SK-N-SH treated with all-trans-retinoic acid at 6 μM for 48 hours (cell line): ENCODE results near the gene ADAMTS15.

Source experiments
- ATAC-seq: fragments of 200-7000 bp; cut with Tn5 transposase; 3 replicates; pipeline ENCODE4 v1.9.1; 2020; ENCODE audit warnings: mild to moderate bottlenecking, moderate library complexity
- ARNTL ChIP-seq: fragments of 450-650 bp; formaldehyde crosslinking; IDR thresholded peaks from 2 replicates; pipeline ENCODE4 v1.5.0; 2020; ENCODE audit warnings: low read depth, mild to moderate bottlenecking, moderate library complexity, borderline replicate concordance
- BACH2 ChIP-seq: fragments of 250-450 bp; sonication (Bioruptor Pico); IDR thresholded peaks from 2 replicates; pipeline ENCODE4 v1.9.0; 2021; ENCODE audit warnings: mild to moderate bottlenecking, borderline replicate concordance
- CREB5 ChIP-seq: fragments of 250-450 bp; sonication (Bioruptor Pico); IDR thresholded peaks from 2 replicates; pipeline ENCODE4 v1.5.1; 2020; ENCODE audit warnings: low read depth, mild to moderate bottlenecking, moderate library complexity
- CSDC2 ChIP-seq: fragments of 250-450 bp; sonication (Bioruptor Pico); IDR thresholded peaks from 2 replicates; pipeline ENCODE4 v1.5.0; 2020; ENCODE audit warnings: mild to moderate bottlenecking, moderate library complexity
- GLIS3 ChIP-seq: fragments of 250-450 bp; sonication (Bioruptor Pico); IDR thresholded peaks from 2 replicates; pipeline ENCODE4 v1.5.0; 2020; ENCODE audit warnings: mild to moderate bottlenecking, moderate library complexity
- ISL1 ChIP-seq: fragments of 250-450 bp; sonication (Bioruptor Pico); IDR thresholded peaks from 2 replicates; pipeline ENCODE4 v2.1.2; 2022; ENCODE audit warnings: mild to moderate bottlenecking, moderate library complexity
- OSR1 ChIP-seq: fragments of 250-450 bp; sonication (Bioruptor Pico); IDR thresholded peaks from 2 replicates; pipeline ENCODE4 v1.8.0; 2022; ENCODE audit warnings: moderate library complexity, mild to moderate bottlenecking, inconsistent platforms
- PATZ1 ChIP-seq: fragments of 250-450 bp; sonication (Bioruptor Pico); IDR thresholded peaks from 2 replicates; pipeline ENCODE4 v1.8.0; 2020; ENCODE audit warnings: mild to moderate bottlenecking, moderate library complexity, borderline replicate concordance
- POU6F1 ChIP-seq: fragments of 250-450 bp; sonication (Bioruptor Pico); IDR thresholded peaks from 2 replicates; pipeline ENCODE4 v1.8.0; 2021; ENCODE audit warnings: low read depth, mild to moderate bottlenecking, moderate library complexity, borderline replicate concordance
- PPARA ChIP-seq: fragments of 250-450 bp; sonication (Bioruptor Pico); IDR thresholded peaks from 2 replicates; pipeline ENCODE4 v1.5.0; 2020; ENCODE audit warnings: mild to moderate bottlenecking, borderline replicate concordance
- RARB ChIP-seq: fragments of 250-450 bp; sonication (Bioruptor Pico); IDR thresholded peaks from 2 replicates; pipeline ENCODE4 v1.8.0; 2021; ENCODE audit warnings: mild to moderate bottlenecking, moderate library complexity
- SNAI2 ChIP-seq: fragments of 250-450 bp; sonication (Bioruptor Pico); IDR thresholded peaks from 2 replicates; pipeline ENCODE4 v1.5.0; 2020; ENCODE audit warnings: mild to moderate bottlenecking, moderate library complexity
- TCF4 ChIP-seq: fragments of 250-450 bp; sonication (Bioruptor Pico); IDR thresholded peaks from 2 replicates; pipeline ENCODE4 v1.8.0; 2021; ENCODE audit warnings: mild to moderate bottlenecking, moderate library complexity, borderline replicate concordance
- TOX ChIP-seq: fragments of 250-450 bp; sonication (Bioruptor Pico); IDR thresholded peaks from 2 replicates; pipeline ENCODE4 v1.8.0; 2021; ENCODE audit warnings: mild to moderate bottlenecking, moderate library complexity, borderline replicate concordance
- TSHZ2 ChIP-seq: fragments of 250-450 bp; sonication (Bioruptor Pico); IDR thresholded peaks from 2 replicates; pipeline ENCODE4 v1.5.0; 2020; ENCODE audit warnings: mild to moderate bottlenecking, moderate library complexity
- ZC3H10 ChIP-seq: fragments of 250-450 bp; sonication (Bioruptor Pico); IDR thresholded peaks from 2 replicates; pipeline ENCODE4 v1.5.1; 2021; ENCODE audit warnings: mild to moderate bottlenecking, moderate library complexity
- ZFP3 ChIP-seq: fragments of 250-450 bp; sonication (Bioruptor Pico); IDR thresholded peaks from 2 replicates; pipeline ENCODE4 v1.5.0; 2020; ENCODE audit warnings: mild to moderate bottlenecking, moderate library complexity
- ZFP30 ChIP-seq: fragments of 450-650 bp; formaldehyde crosslinking; IDR thresholded peaks from 2 replicates; pipeline ENCODE4 v1.5.0; 2022; ENCODE audit warnings: mild to moderate bottlenecking, moderate library complexity
- ZNF565 ChIP-seq: fragments of 450-650 bp; formaldehyde crosslinking; conservative IDR thresholded peaks from 2 replicates; pipeline ENCODE4 v1.5.0; 2020; ENCODE audit warnings: low read depth, mild to moderate bottlenecking, moderate library complexity
- ZNF70 ChIP-seq: fragments of 450-650 bp; formaldehyde crosslinking; IDR thresholded peaks from 2 replicates; pipeline ENCODE4 v1.5.0; 2020; ENCODE audit warnings: mild to moderate bottlenecking, moderate library complexity
- ZNF8 ChIP-seq: fragments of 450-650 bp; formaldehyde crosslinking; IDR thresholded peaks from 2 replicates; pipeline ENCODE4 v1.5.0; 2020; ENCODE audit warnings: mild to moderate bottlenecking, moderate library complexity

Gene ADAMTS15

GRCh38 chr11:130413405-130414106 is 34.9 kb upstream of the ADAMTS15 start:
- TF ChIP-seq RARB (CRISPR knock-in tag), result no peak
- no peak for TF ChIP-seq TOX
- no peak for TF ChIP-seq TSHZ2
- no peak for TF ChIP-seq PATZ1 (CRISPR knock-in tag)
- TF ChIP-seq ZNF70, result no peak
- no peak for TF ChIP-seq ARNTL (CRISPR knock-in tag)
- no peak for TF ChIP-seq ISL1 (CRISPR knock-in tag)
- no peak for TF ChIP-seq GLIS3 (CRISPR knock-in tag)
- no peak for TF ChIP-seq TCF4 (CRISPR knock-in tag)
- TF ChIP-seq BACH2 (CRISPR knock-in tag), result no peak
- TF ChIP-seq ZFP3 (CRISPR knock-in tag), result no peak
- TF ChIP-seq PPARA (CRISPR knock-in tag), result no peak
- no peak for TF ChIP-seq ZNF8
- no peak for TF ChIP-seq POU6F1 (CRISPR knock-in tag)
- TF ChIP-seq SNAI2 (CRISPR knock-in tag), result no peak
- TF ChIP-seq OSR1 (CRISPR knock-in tag), result no peak
- ATAC-seq, result peak; percentile 95

- ATAC-seq, result peak; percentile 7; the same call in 1 of the 3 replicates
Measured at GRCh38 chr11:130414107-130415080, 34.1 kb upstream of the ADAMTS15 start.

More at GRCh38 chr11:130414107-130415080, 34.1 kb upstream of the ADAMTS15 start:
- TF ChIP-seq ZFP30 (CRISPR knock-in tag) (no peak), SNAI2 (CRISPR knock-in tag) (no peak), RARB (CRISPR knock-in tag) (no peak), ZNF8 (no peak), ZFP3 (CRISPR knock-in tag) (no peak), TSHZ2 (no peak), ZC3H10 (CRISPR knock-in tag) (no peak), POU6F1 (CRISPR knock-in tag) (no peak), ARNTL (CRISPR knock-in tag) (no peak), ZNF70 (no peak), ZNF565 (CRISPR knock-in tag) (no peak), CREB5 (CRISPR knock-in tag) (no peak), PPARA (CRISPR knock-in tag) (no peak), PATZ1 (CRISPR knock-in tag) (no peak), BACH2 (CRISPR knock-in tag) (no peak), ISL1 (CRISPR knock-in tag) (no peak), CSDC2 (CRISPR knock-in tag) (no peak)
- TF ChIP-seq, all 23 proteins: peak for 0
